A549 (cell line): ENCODE results near the gene GRID1. TPM values are rescaled to one million over a fixed set of nuclear protein-coding genes. Genes with fewer than 3 reads are reported as not detected.
A peak's percentile ranks its signal among the peaks of the same experiment; 100 is the strongest.

ENCODE experiments used
- ATAC-seq, 2 experiments: fragments of 200-7000 bp in 1 of 2; fragments of >200 bp in 1 of 2; cut with Nextera tagmentation in 1 of 2; cut with Tn5 transposase in 1 of 2; 3 replicates each; pipeline versions ENCODE4 v1.8.0 to v1.9.1; 2018 to 2020; ENCODE audit warnings: mild to moderate bottlenecking in 1 of 2, moderate library complexity in 1 of 2
- CTCF ChIA-PET: fragments of 300-600 bp; sonication (Branson Sonifier 250); formaldehyde crosslinking; extraction: SDS; loops from one replicate; lab custom pipeline; 2021; ENCODE audit warnings: antibody characterized with exemption, inconsistent platforms; lab: Yijun Ruan, JAX
- POLR2A ChIA-PET: fragments of 350-600 bp; formaldehyde crosslinking; extraction: SDS; loops from one replicate; lab custom pipeline; 2021; ENCODE audit warnings: antibody characterized with exemption, inconsistent platforms; lab: Yijun Ruan, JAX
- DNase-seq, 2 experiments: peaks; one replicate each; pipeline versions ENCODE4 v3.0.0 to v3.0.0-alpha.2; 2011 to 2016; ENCODE audit warnings: low read depth in 1 of 2, low spot score in 1 of 2
- FAIRE-seq: peaks from 2 replicates; lab custom pipeline; 2011; peaks lifted over from hg19 to GRCh38; lab: Jason Lieb, UNC
- H3K27ac ChIP-seq, 2 experiments: fragments of >200 bp; sonication (Bioruptor Twin); formaldehyde crosslinking; 3 replicates each; pipeline ENCODE4 v1.5.1; 2016 to 2017
- H3K4me1 ChIP-seq: fragments of >200 bp; sonication (Bioruptor Twin); formaldehyde crosslinking; 3 replicates; pipeline ENCODE4 v1.6.1; 2016
- H3K4me2 ChIP-seq: fragments of >200 bp; sonication (Bioruptor Twin); formaldehyde crosslinking; 3 replicates; pipeline ENCODE4 v1.6.1; 2016
- H3K4me3 ChIP-seq: fragments of >200 bp; sonication (Bioruptor Twin); formaldehyde crosslinking; 3 replicates; pipeline ENCODE4 v1.5.1; 2016
- H3K9me3 ChIP-seq: fragments of >200 bp; sonication (Bioruptor Twin); formaldehyde crosslinking; 3 replicates; pipeline ENCODE4 v1.6.1; 2016
- CTCF ChIP-seq: fragments of >200 bp; sonication (Bioruptor Twin); formaldehyde crosslinking; IDR thresholded peaks from 3 replicates; pipeline ENCODE4 v1.5.1; 2016
- E2F6 ChIP-seq: IDR thresholded peaks from 2 replicates; pipeline ENCODE4 v1.6.1; 2012; ENCODE audit warnings: low read depth, borderline replicate concordance
- EHF ChIP-seq: fragments of 250-450 bp; sonication (Bioruptor Pico); IDR thresholded peaks from 2 replicates; pipeline ENCODE4 v1.5.0; 2020; ENCODE audit warnings: mild to moderate bottlenecking
- HES2 ChIP-seq: fragments of >200 bp; sonication (Bioruptor Twin); formaldehyde crosslinking; IDR thresholded peaks from 2 replicates; pipeline ENCODE4 v1.6.1; 2016
- HOXA7 ChIP-seq: fragments of 250-450 bp; sonication (Bioruptor Pico); IDR thresholded peaks from 2 replicates; pipeline ENCODE4 v1.5.0; 2020; ENCODE audit warnings: mild to moderate bottlenecking, moderate library complexity
- KDM5A ChIP-seq: fragments of 200-600 bp; sonication (generic); IDR thresholded peaks from 2 replicates; pipeline ENCODE4 v1.6.1; 2016; ENCODE audit warnings: antibody characterized with exemption, mild to moderate bottlenecking
- MAX ChIP-seq: IDR thresholded peaks from 2 replicates; pipeline ENCODE4 v1.6.1; 2012
- MYC ChIP-seq: IDR thresholded peaks from 2 replicates; pipeline ENCODE4 v1.6.1; 2012; ENCODE audit warnings: mild to moderate bottlenecking, inconsistent platforms, low read length, improper control_type of control experiment, borderline replicate concordance
- NPAS2 ChIP-seq: fragments of 250-450 bp; sonication (Bioruptor Pico); IDR thresholded peaks from 2 replicates; pipeline ENCODE4 v1.8.0; 2022; ENCODE audit warnings: mild to moderate bottlenecking, moderate library complexity, borderline replicate concordance
- NR3C1 ChIP-seq: fragments of >200 bp; sonication (Bioruptor Twin); formaldehyde crosslinking; IDR thresholded peaks from 3 replicates; pipeline ENCODE4 v1.6.1; 2017
- POLR2A ChIP-seq: IDR thresholded peaks from 2 replicates; pipeline ENCODE4 v1.6.1; 2012; ENCODE audit warnings: mild to moderate bottlenecking, low read length
- RAD21 ChIP-seq, 2 experiments: fragments of >200 bp in 1 of 2; sonication (Bioruptor Twin) in 1 of 2; formaldehyde crosslinking in 1 of 2; IDR thresholded peaks in 1 of 2; conservative IDR thresholded peaks in 1 of 2; 2 replicates in 1 of 2; 3 replicates in 1 of 2; pipeline ENCODE4 v1.6.1; 2012 to 2018; ENCODE audit warnings: inconsistent platforms in 1 of 2
- REST ChIP-seq: fragments of 200-600 bp; sonication (generic); IDR thresholded peaks from 2 replicates; pipeline ENCODE4 v1.6.1; 2016; ENCODE audit warnings: antibody characterized with exemption, mild to moderate bottlenecking, moderate library complexity
- RNF2 ChIP-seq: fragments of 200-600 bp; sonication (generic); IDR thresholded peaks from 2 replicates; pipeline ENCODE4 v1.6.1; 2016; ENCODE audit warnings: low read depth, mild to moderate bottlenecking, antibody characterized with exemption, moderate library complexity, borderline replicate concordance
- SREBF2 ChIP-seq: fragments of 450-650 bp; IDR thresholded peaks from 2 replicates; pipeline ENCODE4 v1.6.1; 2014; ENCODE audit warnings: mild to moderate bottlenecking, moderate library complexity
- ZC3H11A ChIP-seq: fragments of 450-650 bp; IDR thresholded peaks from 2 replicates; pipeline ENCODE4 v1.6.1; 2014; ENCODE audit warnings: antibody characterized with exemption, mild to moderate bottlenecking
- ZNF302 ChIP-seq: fragments of 250-450 bp; sonication (Bioruptor Pico); IDR thresholded peaks from 2 replicates; pipeline ENCODE4 v1.9.0; 2021; ENCODE audit warnings: inconsistent platforms, mild to moderate bottlenecking, moderate library complexity
- WGBS: methylation state at CpG from one replicate; pipeline ENCODE4 v1.1.6; 2017; ENCODE audit errors: missing lambda C conversion rate; 5-methylcytosine and 5-hydroxymethylcytosine counted together
- polyA plus RNA-seq, 4 experiments: library from polyadenylated mRNA; depleted of rRNA in 3 of 4; stranded (reverse); fragments of >200 nt; fragmentation: RNase III in 1 of 4; extraction: RNeasy Plus Mini Kit Qiagen cat#74134 plus additional on column Dnase treatment in 1 of 4; gene quantifications; 2 replicates in 3 of 4; 3 replicates in 1 of 4; pipeline ENCODE4 v1.2.3, GENCODE V29; 2011 to 2017

Gene GRID1
- polyA plus RNA-seq, 2 of the 4 experiments (the other 2 are of a cell fraction): 0.14 to 0.30 TPM

GRCh38 chr10:86345296-86345858 is 21.2 kb downstream of the GRID1 start (continued):
- TF ChIP-seq EHF (CRISPR knock-in tag) (no peak), REST (no peak), POLR2A (no peak), ZC3H11A (no peak), HES2 (no peak), SREBF2 (no peak), NPAS2 (CRISPR knock-in tag) (no peak), KDM5A (no peak)

- TF ChIP-seq E2F6 (peak; percentile 63; the same call in 1 of the 2 replicates), MYC (no peak), NR3C1 (no peak), HOXA7 (CRISPR knock-in tag) (no peak), MAX (peak; percentile 35; the same call in 1 of the 2 replicates), RNF2 (no peak), ZNF302 (CRISPR knock-in tag) (no peak), RAD21 (conservative IDR thresholded peaks at IDR 0.05 in 1 of 2, IDR thresholded peaks at IDR 0.05 in 1 of 2) (no peak), EHF (CRISPR knock-in tag) (no peak), CTCF (0 out of 3 replicates have a peak, but pooled peaks have one; percentile 15), ZC3H11A (no peak)
- Histone ChIP-seq H3K9me3 (no peaks in the 10 kb centered on the region), H3K4me3 (no peak overlapping the region), H3K4me2 (peak overlapping the region; percentile 69; the same call in 1 of the 3 replicates), H3K4me1 (peaks cover 27% of the 10 kb centered on the region), H3K27ac (peak overlapping the region in 1 of 2 experiments; percentile 62; a peak in 2 of 6 replicates)
- peak in 1 of 2 experiments; percentile 33; a peak in 3 of 6 replicates for ATAC-seq
- CTCF ChIA-PET: interaction anchor here (0.8 to 1.4 kb wide), 2 partner anchors 18 to 27 kb away, joined by 3 to 4 read pairs; no protein-coding TSS in a partner anchor
- DNase-seq: no peak
- 41% methylated on average over 6 of the region's 6 CpGs for WGBS
- no peak for FAIRE-seq
- POLR2A ChIA-PET: no interaction called here
Observed at GRCh38 chr10:86344714-86345161, 21.9 kb downstream of the GRID1 start.
